ENCODE data around the gene APBA1.
A peak's percentile ranks its signal among the peaks of the same experiment; 100 is the strongest.
"Not testable (repeated sequence)": the region's sequence is repeated elsewhere in the genome, so short reads cannot be mapped to it uniquely, and the experiment has no call there.

Gene APBA1

GRCh38 chr9:69442486-69442885 lies 229.7 kb downstream of the APBA1 start:
- no peak for DNase-seq (ENCODE audit: low read depth)

GRCh38 chr9:69440254-69440955 lies 231.8 kb downstream of the APBA1 start:
- not testable (repeated sequence) for DNase-seq (ENCODE audit: low read depth)

- DNase-seq (ENCODE audit: low read depth): not testable (repeated sequence)
These were observed 232.5 kb downstream of the APBA1 start for GRCh38 chr9:69439654-69440053.

- DNase-seq (ENCODE audit: low read depth): no peak
These were observed 238.2 kb downstream of the APBA1 start for GRCh38 chr9:69433968-69434367.

GRCh38 chr9:69433392-69433791 lies 238.8 kb downstream of the APBA1 start:
- no peak for DNase-seq (ENCODE audit: low read depth)

GRCh38 chr9:69432623-69433022 lies 239.5 kb downstream of the APBA1 start:
- DNase-seq (ENCODE audit: low read depth): no peak

- no peak for DNase-seq (ENCODE audit: low read depth)
These were observed 240.4 kb downstream of the APBA1 start for GRCh38 chr9:69431777-69432176.

- no peak for DNase-seq (ENCODE audit: low read depth)
These were observed 241.0 kb downstream of the APBA1 start for GRCh38 chr9:69431203-69431602.

GRCh38 chr9:69430206-69430605 lies 242.0 kb downstream of the APBA1 start:
- no peak for DNase-seq (ENCODE audit: low read depth)

GRCh38 chr9:69429281-69429680 lies 242.9 kb downstream of the APBA1 start:
- no peak for DNase-seq (ENCODE audit: low read depth)

- DNase-seq (ENCODE audit: low read depth): no peak
These were observed 244.0 kb downstream of the APBA1 start for GRCh38 chr9:69428017-69428785.

- DNase-seq (ENCODE audit: low read depth): no peak
These were observed 244.9 kb downstream of the APBA1 start for GRCh38 chr9:69427286-69427685.

GRCh38 chr9:69425136-69425801 lies 246.9 kb downstream of the APBA1 start:
- DNase-seq (ENCODE audit: low read depth): no peak

GRCh38 chr9:69421908-69422801 lies 250.0 kb downstream of the APBA1 start:
- peak; percentile 13 for DNase-seq (ENCODE audit: low read depth)

- no peak for DNase-seq (ENCODE audit: low read depth)
These were observed 251.4 kb downstream of the APBA1 start for GRCh38 chr9:69420611-69421270.

- no peak for DNase-seq (ENCODE audit: low read depth)
These were observed 259.4 kb downstream of the APBA1 start for GRCh38 chr9:69412741-69413150.

GRCh38 chr9:69411931-69412740 lies 260.0 kb downstream of the APBA1 start:
- no peak for DNase-seq (ENCODE audit: low read depth)

GRCh38 chr9:69411246-69411645 lies 260.9 kb downstream of the APBA1 start:
- no peak for DNase-seq (ENCODE audit: low read depth)

GRCh38 chr9:69409936-69410335 lies 262.2 kb downstream of the APBA1 start:
- not testable (repeated sequence) for DNase-seq (ENCODE audit: low read depth)

GRCh38 chr9:69400470-69400869 lies 271.7 kb downstream of the APBA1 start:
- no peak for DNase-seq (ENCODE audit: low read depth)

Measured in activated T-helper 1 cell treated with Interleukin-2 at 50 U/mL for 16 hours (primary cell).